NCI-H1436 (cell line): ENCODE data around the gene UNCX.

Experiments used
- DNase-seq: peaks from one replicate; lab custom pipeline; 2025; lab: John Stamatoyannopoulos, UW

The UNCX gene

DNA sequence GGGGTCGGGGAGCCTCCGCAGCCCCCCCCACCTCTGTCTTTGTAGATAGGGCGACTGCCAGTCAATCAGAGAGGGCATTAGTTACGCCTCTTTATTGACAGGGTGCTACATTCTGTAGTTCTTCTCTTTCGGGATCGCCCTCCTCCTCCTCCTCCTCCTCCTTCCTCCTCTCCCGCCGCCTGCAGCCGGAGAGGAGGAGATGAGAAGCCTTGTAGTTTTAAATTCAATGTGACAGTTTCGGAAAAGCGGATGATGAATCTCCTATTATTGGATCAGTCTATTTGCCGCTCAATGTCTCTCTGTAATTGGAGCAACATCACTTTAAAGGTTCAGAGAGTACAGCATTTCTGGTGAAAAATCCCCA, 587 bp upstream of the UNCX start:
- DNase-seq, result no peak

DNA sequence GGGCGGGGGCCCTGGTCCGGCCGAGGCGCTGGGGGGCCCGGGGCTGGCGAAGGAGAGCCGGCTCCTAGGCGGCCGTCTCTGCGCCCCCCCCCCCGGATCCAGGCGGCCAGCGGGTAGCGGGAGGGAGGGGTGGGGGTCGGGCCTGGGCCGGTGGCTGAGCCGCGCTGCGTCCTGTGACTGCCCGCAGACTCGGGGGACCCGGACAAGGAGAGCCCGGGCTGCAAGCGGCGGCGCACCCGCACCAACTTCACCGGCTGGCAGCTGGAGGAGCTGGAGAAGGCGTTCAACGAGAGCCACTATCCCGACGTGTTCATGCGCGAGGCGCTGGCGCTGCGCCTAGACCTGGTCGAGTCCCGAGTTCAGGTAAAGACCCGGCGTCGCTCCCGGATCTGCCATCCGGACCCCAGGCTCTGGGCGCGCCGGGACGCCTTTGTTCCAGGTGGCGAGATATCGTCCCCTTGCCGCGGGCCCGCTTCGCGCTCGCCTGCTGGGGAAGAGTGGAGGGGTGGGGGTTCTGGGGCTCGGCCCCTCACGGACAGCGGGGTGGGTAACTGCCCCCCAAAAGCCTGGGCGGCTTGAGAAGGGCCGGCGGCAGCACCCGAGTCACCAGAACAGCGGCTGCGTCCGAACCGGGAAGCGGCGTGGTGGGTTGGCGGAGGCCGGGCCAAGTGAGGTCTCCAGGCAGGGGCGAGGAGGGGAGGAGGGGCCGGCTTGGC, 819 bp downstream of the UNCX start:
- DNase-seq, result no peak

DNA sequence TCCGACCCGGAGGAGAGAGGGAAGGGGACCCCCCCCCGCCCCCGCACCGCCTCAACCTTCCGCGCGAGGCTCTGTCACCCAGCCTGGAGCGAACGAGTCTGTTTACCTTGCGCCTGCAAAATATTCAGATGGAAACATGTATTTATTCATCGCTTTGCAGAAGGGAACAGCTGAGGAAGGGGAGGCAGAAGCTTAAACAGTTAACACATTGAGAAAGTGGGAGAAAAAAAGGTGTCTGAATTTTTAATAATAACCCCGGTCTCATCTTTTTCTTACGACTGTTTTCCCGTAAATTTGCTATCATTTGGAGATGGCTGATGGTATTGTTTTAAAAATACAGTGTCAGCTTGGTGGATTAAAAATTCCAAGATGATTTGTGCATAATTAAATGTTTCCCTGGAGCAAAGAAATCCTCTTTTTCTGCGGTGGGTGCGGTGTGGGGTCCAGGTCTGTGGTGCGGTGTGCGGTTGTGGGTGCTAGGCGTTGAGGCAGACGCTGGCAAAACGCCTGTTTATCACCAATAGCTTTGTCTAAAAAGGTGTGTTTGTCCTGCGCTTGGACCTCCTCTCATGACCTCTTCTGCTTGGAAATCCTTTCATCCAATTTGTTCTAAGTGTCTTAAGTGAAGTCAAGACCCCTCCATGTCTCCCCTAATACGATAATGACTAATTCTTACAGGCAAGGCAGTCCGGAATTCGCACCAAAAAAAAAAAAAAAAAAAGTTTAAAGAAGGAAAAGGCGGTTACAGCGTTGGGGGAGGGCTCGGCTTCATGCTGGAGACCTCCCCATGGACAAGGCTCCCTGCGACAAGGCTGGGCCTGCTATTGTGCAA, 1.6 kb downstream of the UNCX start:
- no peak for DNase-seq

- no peak for DNase-seq
Measured at GRCh38 chr7:1234881-1235500, 2.3 kb downstream of the UNCX start.

DNA sequence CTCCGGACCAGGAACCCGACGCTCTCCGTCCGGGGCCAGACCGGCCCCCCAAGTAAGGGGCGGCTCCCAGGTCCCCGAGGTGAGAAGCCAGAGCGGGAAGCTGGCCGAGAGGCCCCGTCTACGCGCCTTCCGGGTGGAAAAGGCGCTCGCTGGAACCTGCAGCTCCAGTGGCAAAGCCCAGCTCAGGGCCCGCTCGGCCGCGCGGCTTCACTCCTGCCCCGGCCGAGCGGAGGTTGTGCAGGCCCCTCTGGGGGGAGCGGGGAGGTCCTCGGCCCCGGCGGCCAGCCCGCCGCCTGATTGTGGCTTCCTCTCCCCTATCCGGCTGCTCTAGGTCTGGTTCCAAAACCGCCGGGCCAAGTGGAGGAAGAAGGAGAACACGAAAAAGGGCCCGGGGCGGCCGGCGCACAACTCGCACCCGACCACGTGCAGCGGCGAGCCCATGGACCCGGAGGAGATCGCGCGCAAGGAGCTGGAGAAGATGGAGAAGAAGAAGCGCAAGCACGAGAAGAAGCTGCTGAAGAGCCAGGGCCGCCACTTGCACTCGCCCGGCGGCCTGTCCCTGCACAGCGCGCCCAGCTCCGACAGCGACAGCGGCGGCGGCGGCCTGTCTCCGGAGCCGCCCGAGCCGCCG, 2.9 kb downstream of the UNCX start:
- no peak for DNase-seq

DNA sequence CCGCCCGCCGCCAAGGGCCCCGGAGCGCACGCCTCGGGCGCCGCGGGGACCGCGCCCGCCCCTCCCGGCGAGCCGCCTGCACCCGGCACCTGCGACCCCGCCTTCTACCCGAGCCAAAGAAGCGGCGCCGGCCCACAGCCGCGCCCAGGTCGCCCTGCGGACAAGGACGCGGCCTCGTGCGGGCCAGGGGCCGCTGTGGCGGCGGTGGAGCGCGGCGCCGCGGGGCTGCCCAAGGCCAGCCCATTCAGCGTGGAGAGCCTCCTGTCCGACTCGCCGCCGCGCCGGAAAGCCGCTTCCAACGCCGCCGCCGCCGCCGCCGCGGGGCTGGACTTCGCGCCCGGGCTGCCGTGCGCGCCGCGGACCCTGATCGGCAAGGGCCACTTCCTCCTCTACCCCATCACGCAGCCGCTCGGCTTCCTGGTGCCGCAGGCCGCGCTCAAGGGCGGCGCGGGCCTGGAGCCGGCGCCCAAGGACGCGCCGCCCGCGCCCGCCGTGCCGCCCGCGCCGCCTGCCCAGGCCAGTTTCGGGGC, 3.5 kb downstream of the UNCX start:
- no peak for DNase-seq

GRCh38 chr7:1236831-1237701, 4.4 kb downstream of the UNCX start:
- DNase-seq, result no peak

GRCh38 chr7:1237704-1238255, 5.1 kb downstream of the UNCX start:
- no peak for DNase-seq

- DNase-seq, result no peak
Measured at GRCh38 chr7:1238450-1238882, 5.8 kb downstream of the UNCX start.

DNA sequence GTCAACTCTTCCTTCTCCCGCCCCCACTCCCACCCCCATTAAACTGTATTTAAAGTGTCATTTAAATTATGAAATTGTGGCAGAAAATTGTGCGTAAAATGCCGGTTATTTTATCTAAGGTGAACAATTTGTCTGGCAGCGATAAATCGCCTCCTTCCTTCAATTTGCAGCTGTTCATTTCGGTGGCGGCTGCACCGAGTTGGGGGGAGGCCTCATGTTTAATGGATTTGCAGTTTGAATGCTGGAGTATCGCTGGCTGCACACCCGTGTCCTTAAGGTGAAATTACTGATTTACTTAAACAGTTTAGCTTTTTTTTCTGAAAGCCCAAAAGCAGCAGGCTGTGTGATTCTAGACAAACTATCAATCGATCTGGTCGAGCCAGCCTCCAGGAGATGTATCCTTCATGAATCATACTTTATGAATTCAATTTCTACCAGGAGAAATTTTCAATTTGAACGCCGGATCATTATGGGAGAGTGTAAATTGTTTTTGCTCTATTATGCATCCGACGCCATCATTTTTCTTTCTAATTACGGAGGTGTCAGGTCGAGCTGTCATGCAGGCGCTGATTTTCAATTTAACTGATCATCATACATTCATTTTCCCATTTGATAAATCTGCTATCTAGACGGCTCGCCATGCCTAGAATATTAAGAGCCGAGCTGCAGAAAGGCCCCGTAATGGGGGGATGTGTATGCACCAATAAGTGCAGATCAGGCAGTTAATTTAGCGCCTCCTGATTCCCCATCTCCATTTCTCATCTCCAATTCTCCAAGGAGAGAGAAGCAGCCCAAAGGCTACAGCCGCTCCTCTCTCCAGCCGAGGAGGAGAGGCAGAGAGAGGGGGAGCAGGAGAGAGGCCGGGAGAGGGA, 6.5 kb downstream of the UNCX start:
- no peak for DNase-seq

DNA sequence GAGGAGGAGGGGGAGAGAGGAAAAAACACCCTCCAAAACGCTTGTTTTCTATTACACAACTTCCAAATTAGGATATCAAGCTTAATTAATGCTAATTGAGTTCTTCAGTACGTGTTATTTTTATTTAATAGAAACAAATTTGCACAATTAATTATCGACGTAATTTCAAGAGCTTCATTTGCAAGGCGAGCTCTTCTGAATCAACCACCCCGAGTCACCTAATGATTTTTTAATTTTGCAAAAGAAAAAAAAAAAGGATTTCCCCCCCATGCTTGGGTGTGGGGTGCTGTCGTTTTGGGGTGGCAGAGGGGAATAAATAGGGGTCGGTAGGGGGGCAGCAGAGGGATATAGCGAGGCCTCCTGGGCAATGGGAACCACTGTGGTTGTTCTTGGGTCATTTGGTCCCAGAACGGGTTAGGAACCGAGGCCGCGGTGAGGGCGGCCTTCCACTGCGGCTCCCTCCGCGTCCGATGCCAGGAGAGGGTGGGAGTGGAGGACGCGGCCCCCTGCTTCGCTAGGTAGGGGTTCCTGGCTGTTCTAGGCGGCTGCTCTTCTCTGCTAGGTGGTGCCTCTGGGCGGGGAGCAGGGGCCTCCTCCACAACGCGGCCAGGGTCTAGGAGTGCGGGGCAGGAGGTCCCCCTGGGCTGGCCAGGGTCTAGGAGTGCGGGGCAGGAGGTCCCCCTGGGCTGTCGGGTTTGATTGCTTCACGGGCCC, 7.3 kb downstream of the UNCX start:
- no peak for DNase-seq

DNA sequence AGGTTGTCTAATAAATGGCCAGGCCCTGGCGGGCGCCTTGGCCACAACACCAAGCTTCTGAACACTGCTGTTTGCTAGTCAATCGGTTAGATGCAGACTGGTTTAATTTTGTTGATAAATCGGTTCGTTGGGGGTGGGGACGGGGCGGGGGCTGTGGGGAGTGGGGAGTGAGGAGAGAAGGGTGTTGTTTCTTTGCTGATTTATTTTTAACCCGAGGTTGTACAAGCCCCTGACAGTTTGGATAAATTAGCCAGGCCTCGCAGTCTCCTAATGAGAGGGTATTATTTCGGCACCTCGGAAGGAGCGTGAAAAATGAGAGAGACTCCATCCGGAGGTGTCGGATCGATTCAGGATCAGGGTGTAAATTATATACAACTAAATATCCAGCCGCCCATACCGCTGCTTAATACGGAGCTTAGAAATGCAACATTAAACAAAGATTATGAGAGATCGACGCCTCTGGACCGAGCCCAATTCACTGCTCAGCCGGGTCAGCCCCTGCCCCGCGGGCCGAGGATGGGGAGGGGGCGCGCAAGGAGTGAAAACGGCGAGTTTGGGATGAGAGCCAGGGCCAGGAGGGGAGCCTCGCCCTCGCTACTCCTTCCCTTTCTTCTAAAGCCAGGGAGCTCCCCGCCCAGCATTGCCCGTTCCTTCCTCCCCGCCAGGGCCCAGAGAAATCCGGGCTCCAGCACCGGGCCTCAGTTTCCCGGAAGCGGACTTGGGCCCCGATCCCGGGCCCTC, 8.0 kb downstream of the UNCX start:
- DNase-seq, result no peak

DNA sequence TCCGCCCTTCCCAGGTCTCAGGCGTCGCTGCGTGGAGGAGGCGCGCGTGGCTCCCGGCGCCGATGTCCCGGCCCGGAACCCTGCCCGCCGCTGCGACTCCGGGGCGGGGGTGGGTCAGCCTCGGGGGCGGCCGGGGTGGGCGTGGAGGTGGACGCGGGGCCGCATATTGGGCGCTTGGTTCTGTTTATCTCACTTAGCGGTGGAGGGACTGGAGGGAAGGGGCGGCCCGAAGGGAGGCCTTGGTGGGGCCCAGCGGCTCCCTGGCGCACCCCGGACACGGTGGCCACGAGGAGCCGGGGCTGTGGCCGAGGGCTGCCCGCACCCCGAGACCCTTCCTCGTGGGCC, 8.6 kb downstream of the UNCX start:
- DNase-seq, result no peak

DNA sequence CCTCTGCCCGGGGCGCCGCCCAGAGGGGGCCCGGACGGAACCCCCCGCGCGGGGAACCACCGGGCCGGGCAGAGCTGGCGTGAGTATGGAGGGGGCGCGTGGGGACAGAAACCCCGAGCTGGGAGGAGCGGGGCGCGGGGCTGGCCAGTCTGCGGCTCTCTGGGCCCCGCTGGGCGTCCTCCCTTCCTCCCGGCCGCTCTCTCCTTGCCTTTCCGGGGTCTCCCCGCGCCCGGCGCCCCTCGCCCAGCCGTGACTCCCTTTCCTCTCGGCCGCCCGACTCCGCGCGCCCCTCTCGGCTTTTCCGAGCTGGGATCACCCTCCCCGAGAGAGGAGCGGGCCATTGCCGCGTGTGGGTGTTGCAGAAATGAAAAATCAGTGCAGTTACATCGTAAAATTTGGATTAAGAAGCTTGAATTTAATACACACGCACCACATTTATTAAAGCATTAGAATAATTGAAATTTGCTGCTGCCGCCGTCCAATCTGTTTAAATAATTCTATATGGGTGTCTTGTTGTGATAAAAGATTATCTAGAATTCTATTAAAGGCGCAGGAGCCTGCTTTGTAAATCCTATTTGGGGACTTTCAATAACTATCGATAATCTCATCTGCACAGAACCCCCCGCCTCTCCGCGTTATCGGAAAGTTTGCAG, 9.1 kb downstream of the UNCX start:
- no peak for DNase-seq

DNA sequence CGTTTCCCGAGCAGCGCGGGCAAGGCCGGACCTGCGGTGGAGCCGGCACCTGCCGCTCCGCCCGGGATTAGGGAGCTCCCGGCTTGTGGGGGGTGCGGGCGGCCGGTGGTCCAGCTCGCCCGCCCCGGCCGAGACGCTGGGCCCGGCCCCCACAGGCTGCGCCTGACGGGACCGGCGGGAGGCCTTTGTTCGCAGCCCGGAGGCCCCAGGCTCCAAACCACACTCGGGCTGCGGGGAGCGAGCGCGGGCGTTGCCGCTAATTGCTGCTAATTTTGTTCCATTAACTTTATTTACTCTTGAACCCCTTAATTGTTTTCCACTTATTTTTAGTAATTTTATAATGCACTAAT, 9.6 kb downstream of the UNCX start:
- DNase-seq, result no peak

DNA sequence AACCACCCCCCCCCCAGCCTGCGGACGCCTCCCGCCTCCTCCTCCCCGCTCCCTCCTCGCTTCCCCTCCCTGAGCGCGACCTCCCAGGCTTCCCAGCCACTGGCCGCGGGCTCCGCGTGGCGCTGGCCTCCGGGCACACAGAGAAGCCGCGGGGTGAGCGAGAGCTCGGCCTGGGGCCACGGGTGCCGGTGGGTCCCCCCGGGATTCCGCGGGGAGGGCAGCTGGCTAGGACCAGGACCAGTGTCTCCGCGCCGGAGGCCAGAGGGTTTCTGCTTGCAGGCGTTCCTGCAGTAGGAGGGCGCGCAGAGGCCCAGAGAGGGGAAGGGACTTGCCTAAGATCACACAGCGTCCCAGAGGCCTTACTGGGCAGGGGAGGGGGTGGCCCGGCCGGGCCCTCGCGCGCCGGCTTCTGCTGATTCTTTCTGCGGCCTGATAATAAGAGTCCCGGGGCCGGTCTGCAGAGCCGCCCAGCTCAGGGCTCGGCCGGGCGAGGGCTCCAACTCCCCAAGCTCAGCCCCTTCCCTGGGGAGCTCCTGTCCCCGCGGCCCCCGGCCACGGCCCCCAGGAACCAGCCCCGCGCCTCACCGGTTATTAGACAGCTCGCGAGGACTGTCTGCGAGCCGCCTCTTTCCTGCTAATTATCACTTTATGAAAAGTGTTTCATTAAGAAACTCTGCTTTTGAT, 10.1 kb downstream of the UNCX start:
- DNase-seq, result no peak

DNA sequence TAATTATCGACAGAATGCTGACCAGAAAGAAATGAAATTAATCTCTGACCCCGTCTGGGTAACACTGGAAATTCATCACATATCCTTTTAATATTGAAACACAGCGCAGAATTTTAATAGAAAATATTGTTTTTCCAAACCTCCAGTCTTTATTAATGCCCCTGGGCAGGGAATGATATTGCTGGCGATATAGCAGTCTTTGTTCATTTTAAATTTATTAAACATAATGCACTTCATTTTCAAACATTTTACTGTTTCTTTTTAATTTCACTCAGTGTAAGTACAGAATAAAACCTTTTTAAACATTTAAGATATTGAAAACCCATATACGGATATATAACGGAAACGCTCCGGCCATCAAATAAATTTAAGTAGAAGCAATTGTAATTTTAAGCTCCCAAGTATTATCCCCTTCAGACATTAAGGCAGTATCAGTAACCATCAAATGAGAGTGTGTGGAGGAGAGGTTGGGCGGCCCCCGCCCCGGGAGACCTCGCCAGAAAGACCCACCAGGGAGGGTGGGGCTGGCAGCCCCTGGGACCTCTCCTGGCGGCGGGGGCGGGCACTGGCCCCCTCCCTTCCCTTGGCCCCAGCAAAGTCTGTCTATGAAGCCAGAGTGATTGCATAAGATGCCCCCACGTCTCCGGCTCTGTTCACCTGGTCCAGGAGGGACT, 10.8 kb downstream of the UNCX start:
- no peak for DNase-seq
